Ovary (tissue), 9 donors: ENCODE results near the gene KRTAP10-5. TPM values are rescaled to one million over a fixed set of nuclear protein-coding genes. Genes with fewer than 3 reads are reported as not detected.

ENCODE experiments used
- DNase-seq, 5 donors: peaks; one replicate each; pipeline ENCODE4 v3.0.0-alpha.2; 2019 to 2020
- H3K27ac ChIP-seq, 2 donors: fragments of 200-600 bp; one replicate each; pipeline versions ENCODE4 v1.5.1 to v1.8.0; 2019 to 2022
- H3K27me3 ChIP-seq: fragments of 200-600 bp; one replicate; pipeline ENCODE4 v1.8.0; 2022
- H3K36me3 ChIP-seq: fragments of 200-600 bp; sonication (generic); one replicate; pipeline ENCODE4 v1.5.1; 2019
- H3K4me1 ChIP-seq: one replicate; pipeline ENCODE4 v1.8.1; 2013; ENCODE audit warnings: mild to moderate bottlenecking, moderate library complexity; ENCODE audit not compliant: insufficient read depth
- H3K4me3 ChIP-seq: fragments of 200-600 bp; sonication (generic); one replicate; pipeline ENCODE4 v1.5.1; 2017
- H3K9me3 ChIP-seq, 2 donors: fragments of 200-600 bp in 1 of 2; sonication (generic) in 1 of 2; one replicate each; pipeline versions ENCODE4 v1.5.1 to v1.8.1; 2013 to 2019; ENCODE audit warnings: mild to moderate bottlenecking in 1 of 2, moderate library complexity in 1 of 2
- EP300 ChIP-seq: sonication (generic); formaldehyde crosslinking; IDR thresholded peaks from one replicate; pipeline ENCODE4 v1.6.1; 2017; ENCODE audit warnings: antibody characterized with exemption
- POLR2A ChIP-seq: fragments of 450-650 bp; IDR thresholded peaks from one replicate; pipeline ENCODE4 v1.6.1; 2017; ENCODE audit warnings: antibody characterized with exemption, mild to moderate bottlenecking, moderate library complexity
- WGBS, 3 donors: extraction: QIAGEN DNeasy Blood & Tissue Kit in 1 of 3; methylation state at CpG; one replicate each; pipeline versions ENCODE4 v1.1.5 to v1.1.7; 2013 to 2017; 5-methylcytosine and 5-hydroxymethylcytosine counted together
- intact Hi-C, 4 donors: fragments of 100-400 bp; cut with DNase I; formaldehyde crosslinking; loops; one replicate each; pipeline versions ENCODE4 v1.11.0 to v1.15.1; 2022 to 2023
- polyA plus RNA-seq, 2 donors: library from polyadenylated mRNA; stranded (reverse); fragments of 200-250 nt in 1 of 2; fragments of 350-450 nt in 1 of 2; fragmentation: Illumina TruSeq in 1 of 2; extraction: RNeasy Lipid Tissue Mini Kit (QIAGEN cat#74804) in 1 of 2; gene quantifications; one replicate each; pipeline ENCODE4 v1.2.3, GENCODE V29; 2013 to 2014
- total RNA-seq, 7 donors: library from RNA; depleted of rRNA in 2 of 7; stranded (reverse); fragments of >200 nt in 2 of 7; fragmentation: NEBNext Ultra II Directional in 3 of 7; extraction: Animal tissue kit (Norgen Biotek cat#: 25700) in 3 of 7; gene quantifications; one replicate each; pipeline versions ENCODE4 v1.1.0 to v1.2.4, GENCODE V29; 2016 to 2023
- TF ChIP-seq, protein P1 (sequence below), 3 donors: fragments of 450-650 bp in 2 of 3; fragments of 200-600 bp in 1 of 3; IDR thresholded peaks; one replicate each; pipeline versions ENCODE4 v1.5.1 to v1.8.0; 2016 to 2022; ENCODE audit warnings: antibody characterized with exemption in 3 of 3, mild to moderate bottlenecking in 1 of 3
- donor health status: DM: no; HTN: no; CAD: no; lungs with moderate emphysema.
- donor health status: DM: no; HTN: no; CAD: no.
- donor health status: Bipolar disorder and iron deficiency.
- donor health status: DM: yes; HTN: yes; CAD: no.
- donor health status: DM: no; HTN: no; CAD: no.
- donor health status: DM: yes; HTN: yes; CAD: no.

Gene KRTAP10-5
- total and polyA plus RNA-seq, 9 donors = not detected

GRCh38 chr21:44617071-44617501 lies 36.7 kb upstream of the KRTAP10-5 start:
- TF ChIP-seq POLR2A = no peak
- no peak for TF ChIP-seq EP300
- TF ChIP-seq, protein P1, sequence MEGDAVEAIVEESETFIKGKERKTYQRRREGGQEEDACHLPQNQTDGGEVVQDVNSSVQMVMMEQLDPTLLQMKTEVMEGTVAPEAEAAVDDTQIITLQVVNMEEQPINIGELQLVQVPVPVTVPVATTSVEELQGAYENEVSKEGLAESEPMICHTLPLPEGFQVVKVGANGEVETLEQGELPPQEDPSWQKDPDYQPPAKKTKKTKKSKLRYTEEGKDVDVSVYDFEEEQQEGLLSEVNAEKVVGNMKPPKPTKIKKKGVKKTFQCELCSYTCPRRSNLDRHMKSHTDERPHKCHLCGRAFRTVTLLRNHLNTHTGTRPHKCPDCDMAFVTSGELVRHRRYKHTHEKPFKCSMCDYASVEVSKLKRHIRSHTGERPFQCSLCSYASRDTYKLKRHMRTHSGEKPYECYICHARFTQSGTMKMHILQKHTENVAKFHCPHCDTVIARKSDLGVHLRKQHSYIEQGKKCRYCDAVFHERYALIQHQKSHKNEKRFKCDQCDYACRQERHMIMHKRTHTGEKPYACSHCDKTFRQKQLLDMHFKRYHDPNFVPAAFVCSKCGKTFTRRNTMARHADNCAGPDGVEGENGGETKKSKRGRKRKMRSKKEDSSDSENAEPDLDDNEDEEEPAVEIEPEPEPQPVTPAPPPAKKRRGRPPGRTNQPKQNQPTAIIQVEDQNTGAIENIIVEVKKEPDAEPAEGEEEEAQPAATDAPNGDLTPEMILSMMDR (IDR thresholded peaks at IDR 0.05) = no peak
- Histone ChIP-seq H3K27me3 (no peaks in the 10 kb centered on the region), H3K27ac (no peak overlapping the region), H3K4me3 (no peak overlapping the region), H3K36me3 (no peaks in the 10 kb centered on the region), H3K9me3 (no peaks in the 10 kb centered on the region), H3K4me1 (no peaks in the 10 kb centered on the region)
- 40 to 55% (median 45%) methylated on average over 8 of the region's 8 CpGs for WGBS, 3 donors
- intact Hi-C loops = no loop called here
- no peak for DNase-seq

DNA sequence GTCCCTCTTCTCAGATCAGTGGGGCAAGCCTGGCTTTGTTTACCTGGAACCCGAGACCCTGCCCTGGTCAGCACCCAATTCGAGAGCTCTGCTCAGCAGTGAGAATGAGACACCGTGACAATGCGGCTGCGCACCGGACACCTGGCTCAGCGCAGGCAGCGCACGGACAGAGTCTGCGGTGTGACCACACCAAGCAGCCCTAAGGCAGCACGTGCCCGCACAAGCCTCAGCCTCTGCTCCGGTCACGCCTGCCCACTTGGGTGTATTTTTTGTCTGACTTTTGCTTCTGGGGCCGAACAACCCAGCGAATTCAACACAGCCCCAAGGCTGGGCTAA lies 36.2 kb upstream of the KRTAP10-5 start:
- H3K27ac ChIP-seq = no peak overlapping the region
- H3K4me3 ChIP-seq = no peak overlapping the region
- TF ChIP-seq EP300 = no peak
- no peak for TF ChIP-seq POLR2A
- TF ChIP-seq, protein P1 (IDR thresholded peaks at IDR 0.05) = no peak
- no peaks in the 10 kb centered on the region for H3K9me3 ChIP-seq
- no peak for DNase-seq
- WGBS, 3 donors = 75 to 84% (median 76%) methylated on average over 16 of the region's 16 CpGs
- H3K36me3 ChIP-seq = no peaks in the 10 kb centered on the region
- no peaks in the 10 kb centered on the region for H3K4me1 ChIP-seq
- H3K27me3 ChIP-seq = no peaks in the 10 kb centered on the region
- intact Hi-C loops = no loop called here

DNA sequence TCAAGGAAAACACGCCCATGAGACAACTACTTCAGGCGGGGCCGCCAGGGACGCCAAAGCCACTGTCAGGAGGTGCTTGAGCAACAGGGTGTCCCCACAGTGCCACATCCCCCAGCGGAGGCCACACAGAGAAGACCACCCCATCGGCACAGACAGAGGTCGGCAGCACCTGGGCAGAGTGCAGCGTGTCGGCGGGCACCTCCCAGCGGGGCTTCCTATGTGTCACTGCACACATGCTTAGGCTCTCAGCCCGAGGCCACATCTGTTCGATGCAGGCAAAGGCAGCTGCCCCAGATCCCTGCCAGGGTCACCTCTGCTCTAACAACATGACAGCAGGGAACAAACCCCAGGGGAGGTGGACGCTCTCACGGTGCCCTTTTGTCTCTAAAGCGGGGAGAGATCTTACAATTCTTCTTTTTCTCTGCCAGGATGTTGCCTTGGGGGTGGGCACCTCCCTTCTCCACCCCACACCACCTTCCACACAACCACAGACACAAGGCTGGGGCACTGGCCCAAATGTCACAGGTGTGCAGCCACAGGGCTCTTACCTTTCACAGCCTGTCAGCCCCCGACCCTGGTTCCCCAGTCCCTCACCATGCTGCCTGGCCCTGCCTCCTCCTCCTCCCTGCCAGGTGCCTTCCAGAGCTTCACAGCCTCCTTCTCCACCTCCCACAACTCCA lies 35.6 kb upstream of the KRTAP10-5 start:
- Histone ChIP-seq H3K4me3 (no peak overlapping the region), H3K36me3 (no peaks in the 10 kb centered on the region), H3K27me3 (no peaks in the 10 kb centered on the region), H3K4me1 (no peaks in the 10 kb centered on the region), H3K9me3 (no peaks in the 10 kb centered on the region), H3K27ac (no peak overlapping the region)
- intact Hi-C loops = no loop called here
- 72 to 78% (median 75%) methylated on average over 15 to 17 of the region's 17 CpGs for WGBS, 3 donors
- TF ChIP-seq EP300 = no peak
- no peak for TF ChIP-seq POLR2A
- TF ChIP-seq, protein P1 (IDR thresholded peaks at IDR 0.05) = no peak
- no peak for DNase-seq

DNA sequence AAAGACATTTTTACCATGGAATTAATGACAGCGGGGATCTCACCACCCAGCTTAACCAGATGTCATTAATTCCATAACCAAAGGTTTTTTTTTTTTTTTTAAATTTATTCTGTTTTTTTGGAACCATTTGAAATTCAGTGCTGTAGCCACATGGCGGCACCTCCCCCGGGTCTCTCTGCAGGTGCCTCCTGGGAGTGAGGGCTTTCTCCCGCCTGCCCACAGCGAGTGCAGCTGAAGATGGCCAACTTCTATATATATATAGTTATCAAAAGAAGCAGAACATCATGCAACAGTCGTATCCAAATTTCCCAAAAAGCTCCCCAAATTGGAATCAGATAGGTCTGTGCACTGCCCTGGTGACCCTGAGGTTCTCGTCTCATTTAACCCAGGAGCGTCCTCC lies 35.1 kb upstream of the KRTAP10-5 start:
- Histone ChIP-seq H3K4me1 (no peaks in the 10 kb centered on the region), H3K27ac (no peak overlapping the region), H3K36me3 (no peaks in the 10 kb centered on the region), H3K4me3 (no peak overlapping the region), H3K9me3 (no peaks in the 10 kb centered on the region), H3K27me3 (no peaks in the 10 kb centered on the region)
- no peak for TF ChIP-seq POLR2A
- TF ChIP-seq, protein P1 (IDR thresholded peaks at IDR 0.05) = no peak
- TF ChIP-seq EP300 = no peak
- intact Hi-C loops = no loop called here
- DNase-seq = no peak
- 62 to 73% (median 69%) methylated on average over 8 of the region's 8 CpGs for WGBS, 3 donors
